NCI-H82 treated with DMSO at 0.1 percent for 48 hours (cell line): Measurements from ENCODE around the gene ALG2.
"Not testable (repeated sequence)": the region's sequence is repeated elsewhere in the genome, so short reads cannot be mapped to it uniquely, and the experiment has no call there.

Experiments
- DNase-seq: peaks from one replicate; lab custom pipeline; 2025; ENCODE audit not compliant: unreplicated experiment; lab: John Stamatoyannopoulos, UW

The ALG2 gene

GRCh38 chr9:99238331-99238730 lies 16.6 kb upstream of the ALG2 start:
- no peak for DNase-seq

GRCh38 chr9:99237849-99238248 lies 16.1 kb upstream of the ALG2 start:
- not testable (repeated sequence) for DNase-seq

- DNase-seq = no peak
Measured at GRCh38 chr9:99237356-99237755, 15.6 kb upstream of the ALG2 start.

- DNase-seq = no peak
Measured at GRCh38 chr9:99235926-99236634, 14.3 kb upstream of the ALG2 start.

GRCh38 chr9:99235069-99235468 lies 13.3 kb upstream of the ALG2 start:
- DNase-seq = no peak

- no peak for DNase-seq
Measured at GRCh38 chr9:99234618-99235017, 12.9 kb upstream of the ALG2 start.

GRCh38 chr9:99231711-99232110 lies 10.0 kb upstream of the ALG2 start:
- no peak for DNase-seq

GRCh38 chr9:99230206-99230605 lies 8.5 kb upstream of the ALG2 start:
- DNase-seq = no peak

- DNase-seq = no peak
Measured at GRCh38 chr9:99226054-99226453, 4.3 kb upstream of the ALG2 start.

- DNase-seq = no peak
Measured at GRCh38 chr9:99224445-99224844, 2.7 kb upstream of the ALG2 start.

GRCh38 chr9:99222416-99223270 lies 901 bp upstream of the ALG2 start:
- DNase-seq = no peak

GRCh38 chr9:99221266-99221620 lies 499 bp downstream of the ALG2 start:
- DNase-seq = no peak

- DNase-seq = no peak
Measured at GRCh38 chr9:99220011-99220410, 1.7 kb downstream of the ALG2 start.

GRCh38 chr9:99216073-99216472 lies 5.7 kb downstream of the ALG2 start:
- DNase-seq = no peak

- no peak for DNase-seq
Measured at GRCh38 chr9:99213197-99213596, 8.5 kb downstream of the ALG2 start.

- no peak for DNase-seq
Measured at GRCh38 chr9:99211746-99212145, 10.0 kb downstream of the ALG2 start.

- DNase-seq = no peak
Measured at GRCh38 chr9:99210572-99210971, 11.2 kb downstream of the ALG2 start.

- DNase-seq = no peak
Measured at GRCh38 chr9:99201603-99202002, 20.1 kb downstream of the ALG2 start.

GRCh38 chr9:99199938-99200539 lies 21.7 kb downstream of the ALG2 start:
- DNase-seq = no peak

- DNase-seq = no peak
Measured at GRCh38 chr9:99197987-99198386, 23.8 kb downstream of the ALG2 start.

- DNase-seq = no peak
Measured at GRCh38 chr9:99197124-99197630, 24.6 kb downstream of the ALG2 start.

- DNase-seq = not testable (repeated sequence)
Measured at GRCh38 chr9:99196484-99196883, 25.3 kb downstream of the ALG2 start.
